Fibroblast of lung (primary cell): ENCODE results near the gene UBXN2A. TPM values are rescaled to one million over a fixed set of nuclear protein-coding genes. Genes with fewer than 3 reads are reported as not detected.

Experiments
- DNase-seq, 2 donors: peaks; one replicate each; pipeline versions ENCODE4 v3.0.0 to v3.0.0-alpha.2; 2010; ENCODE audit warnings: low read depth in 2 of 2
- H2AFZ ChIP-seq: 2 replicates; pipeline ENCODE4 v1.5.1; 2012; ENCODE audit warnings: low read length, control low read depth, inconsistent platforms
- H3K27ac ChIP-seq: 2 replicates; pipeline ENCODE4 v1.5.1; 2011; ENCODE audit warnings: low read length, control low read depth; ENCODE audit not compliant: insufficient read depth
- H3K27me3 ChIP-seq: 2 replicates; pipeline ENCODE4 v1.5.1; 2011; ENCODE audit warnings: mild to moderate bottlenecking, low read length; ENCODE audit not compliant: control insufficient read depth, insufficient read depth
- H3K36me3 ChIP-seq: 2 replicates; pipeline ENCODE4 v1.5.1; 2011; ENCODE audit warnings: low read length; ENCODE audit not compliant: control insufficient read depth, insufficient read depth
- H3K4me1 ChIP-seq: 2 replicates; pipeline ENCODE4 v1.5.1; 2011; ENCODE audit warnings: low read length; ENCODE audit not compliant: control insufficient read depth, insufficient read depth; ENCODE audit errors: extremely low read depth
- H3K4me2 ChIP-seq: 2 replicates; pipeline ENCODE4 v1.5.1; 2011; ENCODE audit warnings: low read length, control low read depth; ENCODE audit not compliant: insufficient read depth; ENCODE audit errors: extremely low read depth
- H3K4me3 ChIP-seq, 4 experiments: fragments of 200-600 bp in 1 of 4; sonication (generic) in 1 of 4; replicated peaks in 1 of 4; 2 replicates each; pipeline ENCODE4 v1.5.1; 2011 to 2016; ENCODE audit warnings: low read length in 4 of 4, low read depth in 3 of 4, mild to moderate bottlenecking in 3 of 4, control low read depth in 2 of 4, inconsistent platforms in 1 of 4, mixed read lengths in 1 of 4; ENCODE audit not compliant: insufficient read depth in 1 of 4; ENCODE audit errors: control extremely low read depth in 1 of 4
- H3K79me2 ChIP-seq: 2 replicates; pipeline ENCODE4 v1.5.1; 2012; ENCODE audit warnings: mild to moderate bottlenecking, low read length, inconsistent platforms; ENCODE audit not compliant: control insufficient read depth, insufficient read depth
- H3K9ac ChIP-seq: 2 replicates; pipeline ENCODE4 v1.5.1; 2011; ENCODE audit warnings: mild to moderate bottlenecking, low read length, control low read depth; ENCODE audit not compliant: insufficient read depth
- H3K9me3 ChIP-seq: 2 replicates; pipeline ENCODE4 v1.5.1; 2012; ENCODE audit warnings: low read depth, low read length; ENCODE audit not compliant: control insufficient read depth, insufficient read depth
- H4K20me1 ChIP-seq: 2 replicates; pipeline ENCODE4 v1.5.1; 2011; ENCODE audit warnings: low read length; ENCODE audit not compliant: control insufficient read depth, insufficient read depth; ENCODE audit errors: extremely low read depth
- CTCF ChIP-seq, 2 donors: IDR thresholded peaks in 1 of 2; conservative IDR thresholded peaks in 1 of 2; 1 replicate in 1 of 2; 2 replicates in 1 of 2; pipeline ENCODE4 v1.5.1; 2011 to 2012; ENCODE audit warnings: low read length in 2 of 2, control low read depth in 1 of 2, inconsistent platforms in 1 of 2, low read depth in 1 of 2, mild to moderate bottlenecking in 1 of 2
- EZH2 ChIP-seq: IDR thresholded peaks from 2 replicates; pipeline ENCODE4 v1.5.1; 2012; ENCODE audit warnings: low read length, control low read depth, mild to moderate bottlenecking; ENCODE audit errors: missing control alignments
- polyA plus RNA-seq, 2 donors: library from polyadenylated mRNA; depleted of rRNA in 1 of 2; stranded (reverse) in 1 of 2; unstranded in 1 of 2; fragments of >200 nt; gene quantifications; 2 replicates each; pipeline ENCODE4 v1.2.1, GENCODE V29; 2011 to 2012; ENCODE audit warnings: missing spikeins in 1 of 2
- total RNA-seq: library from RNA; depleted of rRNA; stranded (reverse); fragments of >200 nt; gene quantifications from 2 replicates; pipeline ENCODE4 v1.2.1, GENCODE V29; 2014

Gene UBXN2A
- total and polyA plus RNA-seq, 2 donors (not counting 1 experiment from before 2014, with no cell fraction given), result 12.8 to 12.9 TPM

- H3K27ac ChIP-seq, result no peak overlapping the region
- DNase-seq, result peak; percentile 62 to 70
- no peak overlapping the region for H3K9ac ChIP-seq
- no peaks in the 10 kb centered on the region for H4K20me1 ChIP-seq
- H3K36me3 ChIP-seq, result no peaks in the 10 kb centered on the region
- H3K4me1 ChIP-seq, result peaks cover 5% of the 10 kb centered on the region
- H3K4me2 ChIP-seq, result peak overlapping the region; percentile 25
- no peaks in the 10 kb centered on the region for H3K27me3 ChIP-seq
- H3K4me3 ChIP-seq, result no peak overlapping the region
- peaks cover 10% of the 10 kb centered on the region for H3K79me2 ChIP-seq
- H3K9me3 ChIP-seq, result no peaks in the 10 kb centered on the region
- TF ChIP-seq EZH2 (no peak), CTCF (conservative IDR thresholded peaks at IDR 0.05 in 1 of 2, IDR thresholded peaks at IDR 0.05 in 1 of 2; ENCODE audit: low read depth in 1 of 2, low read length in 2 of 2) (no peak)
- no peak overlapping the region for H2AFZ ChIP-seq
These were observed 35.6 kb upstream of the UBXN2A start for GRCh38 chr2:23904692-23905091.

GRCh38 chr2:23905155-23905554 lies 35.1 kb upstream of the UBXN2A start:
- TF ChIP-seq EZH2, result no peak
- no peak for TF ChIP-seq CTCF (conservative IDR thresholded peaks at IDR 0.05 in 1 of 2, IDR thresholded peaks at IDR 0.05 in 1 of 2; ENCODE audit: low read depth in 1 of 2, low read length in 2 of 2)
- Histone ChIP-seq H4K20me1 (no peaks in the 10 kb centered on the region), H3K27me3 (no peaks in the 10 kb centered on the region), H3K9ac (no peak overlapping the region), H3K4me1 (peaks cover 5% of the 10 kb centered on the region), H3K36me3 (no peaks in the 10 kb centered on the region), H3K4me2 (no peak overlapping the region), H3K27ac (peak overlapping the region; percentile 13), H3K4me3 (no peak overlapping the region), H2AFZ (no peak overlapping the region), H3K79me2 (peaks cover 10% of the 10 kb centered on the region), H3K9me3 (no peaks in the 10 kb centered on the region)
- DNase-seq, result peak in 1 of 2 donors; percentile 73

GRCh38 chr2:23912054-23912453 lies 28.2 kb upstream of the UBXN2A start:
- Histone ChIP-seq H3K36me3 (no peaks in the 10 kb centered on the region), H3K9me3 (no peaks in the 10 kb centered on the region), H3K4me2 (no peak overlapping the region), H3K79me2 (peaks cover 16% of the 10 kb centered on the region), H3K27ac (no peak overlapping the region), H4K20me1 (no peaks in the 10 kb centered on the region), H3K9ac (no peak overlapping the region), H3K4me1 (no peaks in the 10 kb centered on the region), H3K4me3 (no peak overlapping the region), H2AFZ (no peak overlapping the region), H3K27me3 (no peaks in the 10 kb centered on the region)
- peak in 1 of 2 donors; percentile 65 for DNase-seq
- TF ChIP-seq EZH2 (no peak), CTCF (conservative IDR thresholded peaks at IDR 0.05 in 1 of 2, IDR thresholded peaks at IDR 0.05 in 1 of 2; ENCODE audit: low read depth in 1 of 2, low read length in 2 of 2) (no peak)
